Small intestine (tissue), 7 donors: ENCODE results near the gene FBXL4. TPM values are rescaled to one million over a fixed set of nuclear protein-coding genes. Genes with fewer than 3 reads are reported as not detected.

Experiments
- DNase-seq, 2 donors: peaks; one replicate each; pipeline versions ENCODE4 v3.0.0 to v3.0.0-alpha.2; 2013
- FAIRE-seq: peaks from 2 replicates; lab custom pipeline; 2012; peaks lifted over from hg19 to GRCh38; lab: Jason Lieb, UNC
- H3K27ac ChIP-seq, 3 donors: one replicate each; pipeline ENCODE4 v1.5.1; 2013; ENCODE audit warnings: low read length in 2 of 3, mild to moderate bottlenecking in 2 of 3, control low read depth in 1 of 3, inconsistent platforms in 1 of 3, low read depth in 1 of 3, moderate library complexity in 1 of 3
- H3K27me3 ChIP-seq, 3 donors: one replicate each; pipeline ENCODE4 v1.6.1; 2013; ENCODE audit warnings: low read length in 3 of 3, inconsistent platforms in 1 of 3; ENCODE audit not compliant: control insufficient read depth in 3 of 3, insufficient read depth in 3 of 3
- H3K36me3 ChIP-seq, 3 donors: one replicate each; pipeline ENCODE4 v1.6.1; 2013; ENCODE audit warnings: low read length in 3 of 3, inconsistent platforms in 1 of 3, low read depth in 1 of 3, mild to moderate bottlenecking in 1 of 3, moderate library complexity in 1 of 3; ENCODE audit not compliant: control insufficient read depth in 3 of 3, insufficient read depth in 2 of 3
- H3K4me1 ChIP-seq, 3 donors: one replicate each; pipeline ENCODE4 v1.6.1; 2013; ENCODE audit warnings: low read length in 2 of 3, inconsistent platforms in 1 of 3, low read depth in 1 of 3, mild to moderate bottlenecking in 1 of 3, moderate library complexity in 1 of 3; ENCODE audit not compliant: control insufficient read depth in 3 of 3, insufficient read depth in 2 of 3
- H3K4me3 ChIP-seq, 3 donors: one replicate each; pipeline ENCODE4 v1.5.1; 2013; ENCODE audit warnings: low read length in 3 of 3, control low read depth in 1 of 3, inconsistent platforms in 1 of 3, low read depth in 1 of 3, mild to moderate bottlenecking in 1 of 3, moderate library complexity in 1 of 3
- H3K9me3 ChIP-seq, 2 donors: one replicate each; pipeline ENCODE4 v1.6.1; 2013; ENCODE audit warnings: low read depth in 1 of 2, low read length in 1 of 2; ENCODE audit not compliant: control insufficient read depth in 2 of 2, insufficient read depth in 1 of 2
- WGBS, 3 donors: extraction: QIAGEN DNeasy Blood & Tissue Kit; methylation state at CpG; one replicate each; pipeline ENCODE4 v1.1.7; 2013; 5-methylcytosine and 5-hydroxymethylcytosine counted together
- polyA plus RNA-seq, 4 donors: library from polyadenylated mRNA; stranded (reverse) in 3 of 4; unstranded in 1 of 4; fragments of 200-250 nt in 3 of 4; fragments of 120-200 nt in 1 of 4; gene quantifications; one replicate each; pipeline versions ENCODE4 v1.2.1 to v1.2.3, GENCODE V29; 2013
- donor health status: healthy with polysubstance abuse.
- donor health status: control.
- donor health status: control.
- donor health status: Bipolar disorder and iron deficiency.
- donor health status: healthy.

FBXL4 gene
- polyA plus RNA-seq, 4 donors: 3.1 to 17.4 (median 4.6) TPM

- peak in 1 of 2 donors; percentile 31 for DNase-seq
- Histone ChIP-seq H3K9me3 (no peaks in the 10 kb centered on the region), H3K27me3 (peaks cover 4 to 83% (median 39%) of the 10 kb centered on the region in 3 donors), H3K36me3 (no peaks in the 10 kb centered on the region), H3K4me1 (peaks cover 0 to 18% (median 0%) of the 10 kb centered on the region in 3 donors), H3K27ac (no peak overlapping the region), H3K4me3 (no peak overlapping the region)
- 9 to 13% (median 10%) methylated on average over 9 of the region's 9 CpGs for WGBS, 3 donors
- FAIRE-seq: no peak
Observed at GRCh38 chr6:98836962-98837944, 110.5 kb downstream of the FBXL4 start.

- Histone ChIP-seq H3K27me3 (peaks cover 10 to 84% (median 46%) of the 10 kb centered on the region in 3 donors), H3K9me3 (no peaks in the 10 kb centered on the region), H3K4me1 (peaks cover 0 to 26% (median 3%) of the 10 kb centered on the region in 3 donors), H3K27ac (no peak overlapping the region), H3K36me3 (no peaks in the 10 kb centered on the region), H3K4me3 (no peak overlapping the region)
- FAIRE-seq: no peak
- DNase-seq: no peak
- 5 to 8% (median 6%) methylated on average over 23 of the region's 23 CpGs for WGBS, 3 donors
Observed at GRCh38 chr6:98836025-98836961, 111.5 kb downstream of the FBXL4 start.

DNA sequence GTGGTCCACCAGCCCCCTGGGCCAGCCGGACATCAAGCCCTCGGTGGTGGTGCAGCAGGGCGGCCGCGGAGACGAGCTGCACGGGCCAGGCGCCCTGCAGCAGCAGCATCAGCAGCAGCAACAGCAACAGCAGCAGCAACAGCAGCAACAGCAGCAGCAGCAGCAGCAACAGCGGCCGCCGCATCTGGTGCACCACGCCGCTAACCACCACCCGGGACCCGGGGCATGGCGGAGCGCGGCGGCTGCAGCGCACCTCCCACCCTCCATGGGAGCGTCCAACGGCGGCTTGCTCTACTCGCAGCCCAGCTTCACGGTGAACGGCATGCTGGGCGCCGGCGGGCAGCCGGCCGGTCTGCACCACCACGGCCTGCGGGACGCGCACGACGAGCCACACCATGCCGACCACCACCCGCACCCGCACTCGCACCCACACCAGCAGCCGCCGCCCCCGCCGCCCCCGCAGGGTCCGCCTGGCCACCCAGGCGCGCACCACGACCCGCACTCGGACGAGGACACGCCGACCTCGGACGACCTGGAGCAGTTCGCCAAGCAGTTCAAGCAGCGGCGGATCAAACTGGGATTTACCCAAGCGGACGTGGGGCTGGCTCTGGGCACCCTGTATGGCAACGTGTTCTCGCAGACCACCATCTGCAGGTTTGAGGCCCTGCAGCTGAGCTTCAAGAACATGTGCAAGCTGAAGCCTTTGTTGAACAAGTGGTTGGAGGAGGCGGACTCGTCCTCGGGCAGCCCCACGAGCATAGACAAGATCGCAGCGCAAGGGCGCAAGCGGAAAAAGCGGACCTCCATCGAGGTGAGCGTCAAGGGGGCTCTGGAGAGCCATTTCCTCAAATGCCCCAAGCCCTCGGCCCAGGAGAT, 112.4 kb downstream of the FBXL4 start:
- H3K4me3 ChIP-seq: peak overlapping the region in 1 of 3 donors; percentile 61
- no peaks in the 10 kb centered on the region for H3K36me3 ChIP-seq
- WGBS, 3 donors: 1 to 3% (median 3%) methylated on average over 66 to 76 of the region's 76 CpGs
- peaks cover 0 to 32% (median 3%) of the 10 kb centered on the region in 3 donors for H3K4me1 ChIP-seq
- FAIRE-seq: no peak
- peaks cover 15 to 87% (median 49%) of the 10 kb centered on the region in 3 donors for H3K27me3 ChIP-seq
- no peak overlapping the region for H3K27ac ChIP-seq
- no peaks in the 10 kb centered on the region for H3K9me3 ChIP-seq
- DNase-seq: no peak

GRCh38 chr6:98834060-98835031, 113.4 kb downstream of the FBXL4 start, which contains the start of gene POU3F2:
TSS of gene POU3F2 (plus strand) at chr6:98834574. CDS start at chr6:98834874, 300 bp downstream.
- FAIRE-seq: no peak
- 0 to 1% (median 0%) methylated on average over 62 to 83 of the region's 83 CpGs for WGBS, 3 donors

GRCh38 chr6:98833307-98834059, 114.3 kb downstream of the FBXL4 start:
- Histone ChIP-seq H3K9me3 (no peaks in the 10 kb centered on the region), H3K36me3 (no peaks in the 10 kb centered on the region), H3K4me1 (peaks cover 0 to 32% (median 3%) of the 10 kb centered on the region in 3 donors), H3K4me3 (peak overlapping the region in 2 of 3 donors; percentile 45 to 61), H3K27me3 (peaks cover 15 to 93% (median 51%) of the 10 kb centered on the region in 3 donors), H3K27ac (no peak overlapping the region)
- DNase-seq (peak in 1 of 2 donors; percentile 50), FAIRE-seq (no peak)
- WGBS, 3 donors: 0 to 2% (median 1%) methylated on average over 42 of the region's 42 CpGs

More at GRCh38 chr6:98834060-98835031, 113.4 kb downstream of the FBXL4 start, which contains the start of gene POU3F2:
- Histone ChIP-seq H3K4me3 (peak within 1 kb of the TSS; percentile 35 to 61 (median 45)), H3K27ac (no peak within 1 kb of the TSS), H3K9me3 (no peaks in the 10 kb centered on the region), H3K36me3 (no peaks in the 10 kb centered on the region), H3K27me3 (peaks cover 15 to 88% (median 45%) of the 10 kb centered on the region in 3 donors), H3K4me1 (peaks cover 0 to 32% (median 3%) of the 10 kb centered on the region in 3 donors)
- peak; percentile 47 to 78 for DNase-seq

DNA sequence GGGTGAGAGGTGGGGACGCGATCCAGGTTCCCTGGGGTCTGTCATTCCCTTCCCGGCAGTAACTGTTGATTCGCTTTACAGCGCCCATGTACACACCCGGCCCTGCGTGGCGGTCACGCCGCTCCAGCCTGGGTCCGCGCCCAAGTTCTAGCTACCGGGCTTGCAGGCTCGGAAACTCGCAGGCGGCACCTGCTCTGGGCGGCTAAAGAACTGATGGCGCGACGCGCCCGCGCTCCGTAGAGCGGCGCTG, 114.8 kb downstream of the FBXL4 start:
- Histone ChIP-seq H3K4me3 (peak overlapping the region in 1 of 3 donors; percentile 61), H3K9me3 (no peaks in the 10 kb centered on the region), H3K27me3 (peaks cover 15 to 96% (median 52%) of the 10 kb centered on the region in 3 donors), H3K36me3 (no peaks in the 10 kb centered on the region), H3K27ac (no peak overlapping the region), H3K4me1 (peaks cover 0 to 32% (median 3%) of the 10 kb centered on the region in 3 donors)
- no peak for FAIRE-seq
- 0 to 3% (median 2%) methylated on average over 26 of the region's 26 CpGs for WGBS, 3 donors
- no peak for DNase-seq
